Dedifferentiated amniotic fluid mesenchymal stem cell (primary cell): ENCODE results near the gene EBNA1BP2.
"Not testable (repeated sequence)": the region's sequence is repeated elsewhere in the genome, so short reads cannot be mapped to it uniquely, and the experiment has no call there.

Experiments used
- DNase-seq: peaks from one replicate; pipeline ENCODE4 v3.0.0-alpha.2; 2016; ENCODE audit errors: extremely low spot score

EBNA1BP2 gene

GRCh38 chr1:43171876-43172526 is at the start of gene EBNA1BP2, which contains the start of gene CFAP57:
TSS of gene EBNA1BP2 (minus strand) at chr1:43172290. CDS start at chr1:43172118, 172 bp downstream.
TSS of gene CFAP57 (plus strand) at chr1:43172330. CDS start at chr1:43172754, 424 bp downstream.
- peak; percentile 96 for DNase-seq

- DNase-seq: no peak
Observed at GRCh38 chr1:43221797-43222196, 49.7 kb upstream of the EBNA1BP2 start.

- no peak for DNase-seq
Observed at GRCh38 chr1:43220905-43221778, 49.1 kb upstream of the EBNA1BP2 start.

- DNase-seq: no peak
Observed at GRCh38 chr1:43217747-43218146, 45.7 kb upstream of the EBNA1BP2 start.

- peak; percentile 67 for DNase-seq
Observed at GRCh38 chr1:43214501-43215444, 42.7 kb upstream of the EBNA1BP2 start.

- DNase-seq: not testable (repeated sequence)
Observed at GRCh38 chr1:43208277-43208676, 36.2 kb upstream of the EBNA1BP2 start.

- DNase-seq: peak; percentile 55
Observed at GRCh38 chr1:43207229-43207853, 35.3 kb upstream of the EBNA1BP2 start.

GRCh38 chr1:43206600-43207228 is 34.6 kb upstream of the EBNA1BP2 start:
- peak; percentile 95 for DNase-seq

GRCh38 chr1:43205671-43206070 is 33.6 kb upstream of the EBNA1BP2 start:
- no peak for DNase-seq

GRCh38 chr1:43204394-43204793 is 32.3 kb upstream of the EBNA1BP2 start:
- DNase-seq: no peak

- no peak for DNase-seq
Observed at GRCh38 chr1:43203859-43204258, 31.8 kb upstream of the EBNA1BP2 start.

- no peak for DNase-seq
Observed at GRCh38 chr1:43199093-43199726, 27.1 kb upstream of the EBNA1BP2 start.

GRCh38 chr1:43197343-43198127 is 25.4 kb upstream of the EBNA1BP2 start:
- no peak for DNase-seq

GRCh38 chr1:43194509-43194908 is 22.4 kb upstream of the EBNA1BP2 start:
- DNase-seq: no peak

- DNase-seq: no peak
Observed at GRCh38 chr1:43188106-43188505, 16.0 kb upstream of the EBNA1BP2 start.

GRCh38 chr1:43184995-43185394 is 12.9 kb upstream of the EBNA1BP2 start:
- no peak for DNase-seq

- DNase-seq: no peak
Observed at GRCh38 chr1:43184388-43184787, 12.3 kb upstream of the EBNA1BP2 start.

GRCh38 chr1:43177691-43178090 is 5.6 kb upstream of the EBNA1BP2 start:
- DNase-seq: no peak

GRCh38 chr1:43174873-43175272 is 2.8 kb upstream of the EBNA1BP2 start:
- DNase-seq: no peak
